Sigmoid colon (tissue), 4 donors: ENCODE data around the gene PDE3B.

Experiments used
- EP300 ChIP-seq, 4 donors: sonication (generic); formaldehyde crosslinking; IDR thresholded peaks; one replicate each; pipeline ENCODE4 v1.6.1; 2017; ENCODE audit warnings: antibody characterized with exemption in 4 of 4
- POLR2A ChIP-seq, 2 donors: fragments of 450-650 bp; IDR thresholded peaks; one replicate each; pipeline ENCODE4 v1.6.1; 2016; ENCODE audit warnings: antibody characterized with exemption in 2 of 2, mild to moderate bottlenecking in 2 of 2, moderate library complexity in 2 of 2
- POLR2AphosphoS5 ChIP-seq, 4 donors: sonication (generic); formaldehyde crosslinking; IDR thresholded peaks; one replicate each; pipeline ENCODE4 v1.6.1; 2017; ENCODE audit warnings: antibody characterized with exemption in 4 of 4
- TF ChIP-seq, protein P1 (sequence below), 4 experiments: fragments of 450-650 bp in 3 of 4; fragments of 200-600 bp in 1 of 4; IDR thresholded peaks; one replicate each; pipeline ENCODE4 v1.5.1; 2016 to 2019; ENCODE audit warnings: antibody characterized with exemption in 4 of 4, mild to moderate bottlenecking in 3 of 4, moderate library complexity in 2 of 4

DNA sequence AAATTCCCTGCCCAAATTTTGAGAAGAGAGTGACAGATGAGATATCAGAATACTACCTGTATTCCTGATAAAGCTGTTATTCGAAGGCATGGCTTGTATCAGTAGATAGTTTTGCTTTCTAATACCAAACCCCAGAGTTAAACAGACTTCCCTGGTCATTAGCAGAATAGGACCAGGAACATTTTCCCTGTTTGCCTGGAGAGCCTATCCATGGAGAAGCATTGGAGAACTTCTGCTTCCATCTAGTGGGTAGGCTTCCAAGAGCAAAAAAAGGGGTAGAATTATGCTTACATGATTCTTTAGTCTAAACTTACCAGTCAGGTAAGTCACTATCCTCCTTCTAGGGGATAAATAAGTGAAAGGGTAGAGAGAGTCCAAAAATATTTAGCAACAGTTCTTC lies 14.2 kb downstream of the PDE3B start:
- TF ChIP-seq, protein P1, sequence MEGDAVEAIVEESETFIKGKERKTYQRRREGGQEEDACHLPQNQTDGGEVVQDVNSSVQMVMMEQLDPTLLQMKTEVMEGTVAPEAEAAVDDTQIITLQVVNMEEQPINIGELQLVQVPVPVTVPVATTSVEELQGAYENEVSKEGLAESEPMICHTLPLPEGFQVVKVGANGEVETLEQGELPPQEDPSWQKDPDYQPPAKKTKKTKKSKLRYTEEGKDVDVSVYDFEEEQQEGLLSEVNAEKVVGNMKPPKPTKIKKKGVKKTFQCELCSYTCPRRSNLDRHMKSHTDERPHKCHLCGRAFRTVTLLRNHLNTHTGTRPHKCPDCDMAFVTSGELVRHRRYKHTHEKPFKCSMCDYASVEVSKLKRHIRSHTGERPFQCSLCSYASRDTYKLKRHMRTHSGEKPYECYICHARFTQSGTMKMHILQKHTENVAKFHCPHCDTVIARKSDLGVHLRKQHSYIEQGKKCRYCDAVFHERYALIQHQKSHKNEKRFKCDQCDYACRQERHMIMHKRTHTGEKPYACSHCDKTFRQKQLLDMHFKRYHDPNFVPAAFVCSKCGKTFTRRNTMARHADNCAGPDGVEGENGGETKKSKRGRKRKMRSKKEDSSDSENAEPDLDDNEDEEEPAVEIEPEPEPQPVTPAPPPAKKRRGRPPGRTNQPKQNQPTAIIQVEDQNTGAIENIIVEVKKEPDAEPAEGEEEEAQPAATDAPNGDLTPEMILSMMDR (IDR thresholded peaks at IDR 0.05), result no peak
- TF ChIP-seq POLR2AphosphoS5 (IDR thresholded peaks at IDR 0.05) (no peak), POLR2A (IDR thresholded peaks at IDR 0.05) (no peak), EP300 (IDR thresholded peaks at IDR 0.05) (no peak)
